ENCODE measurements around the gene SPTB.

DNA sequence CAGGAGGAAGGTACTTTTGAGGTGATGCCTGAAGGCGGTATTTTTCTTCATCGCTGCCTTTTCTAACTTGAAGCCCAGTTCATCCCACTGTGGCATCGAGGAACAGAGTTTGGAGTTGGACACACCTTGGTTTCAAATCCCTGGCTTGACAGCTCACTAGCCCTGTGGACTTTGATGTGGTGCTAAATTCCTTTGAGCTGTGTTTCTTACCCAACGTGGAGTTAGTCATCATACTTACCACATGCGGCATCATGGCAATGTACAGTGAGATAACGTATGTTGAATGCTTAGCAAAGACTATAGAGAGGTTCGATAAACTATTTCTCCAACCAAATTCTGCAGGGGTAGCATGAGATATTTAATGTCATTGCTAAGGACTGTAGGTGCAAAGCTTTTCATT, 172.0 kb downstream of the SPTB start:
- TF ChIP-seq, protein P1, sequence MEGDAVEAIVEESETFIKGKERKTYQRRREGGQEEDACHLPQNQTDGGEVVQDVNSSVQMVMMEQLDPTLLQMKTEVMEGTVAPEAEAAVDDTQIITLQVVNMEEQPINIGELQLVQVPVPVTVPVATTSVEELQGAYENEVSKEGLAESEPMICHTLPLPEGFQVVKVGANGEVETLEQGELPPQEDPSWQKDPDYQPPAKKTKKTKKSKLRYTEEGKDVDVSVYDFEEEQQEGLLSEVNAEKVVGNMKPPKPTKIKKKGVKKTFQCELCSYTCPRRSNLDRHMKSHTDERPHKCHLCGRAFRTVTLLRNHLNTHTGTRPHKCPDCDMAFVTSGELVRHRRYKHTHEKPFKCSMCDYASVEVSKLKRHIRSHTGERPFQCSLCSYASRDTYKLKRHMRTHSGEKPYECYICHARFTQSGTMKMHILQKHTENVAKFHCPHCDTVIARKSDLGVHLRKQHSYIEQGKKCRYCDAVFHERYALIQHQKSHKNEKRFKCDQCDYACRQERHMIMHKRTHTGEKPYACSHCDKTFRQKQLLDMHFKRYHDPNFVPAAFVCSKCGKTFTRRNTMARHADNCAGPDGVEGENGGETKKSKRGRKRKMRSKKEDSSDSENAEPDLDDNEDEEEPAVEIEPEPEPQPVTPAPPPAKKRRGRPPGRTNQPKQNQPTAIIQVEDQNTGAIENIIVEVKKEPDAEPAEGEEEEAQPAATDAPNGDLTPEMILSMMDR (IDR thresholded peaks at IDR 0.05; ENCODE audit: low read length) = no peak
- TF ChIP-seq EZH2 (optimal IDR thresholded peaks at IDR 0.05; ENCODE audit: low read depth, low read length) (no peak), EZH2phosphoT487 (IDR thresholded peaks at IDR 0.05; ENCODE audit: low read length) (no peak)
